TTC549 (cell line): Measurements from ENCODE around the gene ADAMTS5.
A peak's percentile ranks its signal among the peaks of the same experiment; 100 is the strongest.

Experiments used
- FAIRE-seq: peaks from 2 replicates; lab custom pipeline; 2012; peaks lifted over from hg19 to GRCh38; lab: Jason Lieb, UNC

Gene ADAMTS5

GRCh38 chr21:26884436-26884835 lies 82.5 kb downstream of the ADAMTS5 start:
- FAIRE-seq, result no peak

- FAIRE-seq, result no peak
These were observed 83.1 kb downstream of the ADAMTS5 start for GRCh38 chr21:26883768-26884167.

GRCh38 chr21:26881504-26882228 lies 85.2 kb downstream of the ADAMTS5 start:
- peak; percentile 63 for FAIRE-seq

- no peak for FAIRE-seq
These were observed 89.9 kb downstream of the ADAMTS5 start for GRCh38 chr21:26877018-26877417.

- FAIRE-seq, result no peak
These were observed 92.5 kb downstream of the ADAMTS5 start for GRCh38 chr21:26874347-26874746.
